IMR-90 (cell line): ENCODE data around the gene KCTD8. TPM values are rescaled to one million over a fixed set of nuclear protein-coding genes. Genes with fewer than 3 reads are reported as not detected.
A peak's percentile ranks its signal among the peaks of the same experiment; 100 is the strongest.

Source experiments
- ATAC-seq: fragments of 200-7000 bp; cut with Tn5 transposase; 2 replicates; pipeline ENCODE4 v1.9.1; 2020; ENCODE audit warnings: low read depth, mild to moderate bottlenecking, moderate library complexity
- BruUV-seq: library from RNA; stranded (reverse); fragments of 400-500 nt; replicated peaks from 2 replicates; lab custom pipeline; 2021; lab: Mats Ljungman, UMichigan
- CTCF ChIA-PET: fragments of 300-600 bp; formaldehyde crosslinking; extraction: SDS; loops from one replicate; lab custom pipeline; 2021; ENCODE audit warnings: antibody characterized with exemption; lab: Yijun Ruan, JAX
- POLR2A ChIA-PET: fragments of 300-600 bp; sonication (Branson Sonifier 250); formaldehyde crosslinking; loops from one replicate; lab custom pipeline; 2022; ENCODE audit warnings: antibody characterized with exemption; ENCODE audit not compliant: unreplicated experiment; lab: Charles Lee
- DNase-seq: peaks from one replicate; pipeline ENCODE4 v3.0.0; 2013
- H2AFZ ChIP-seq: replicated peaks from 2 replicates; pipeline ENCODE3; 2013; ENCODE audit warnings: low read length, mild to moderate bottlenecking; ENCODE audit not compliant: poor library complexity
- H2AK5ac ChIP-seq: 2 replicates; pipeline ENCODE4 v1.6.1; 2013; ENCODE audit warnings: low read depth, low read length, inconsistent platforms
- H2AK9ac ChIP-seq: replicated peaks from 2 replicates; pipeline ENCODE3; 2013; ENCODE audit warnings: mild to moderate bottlenecking, low read depth, low read length, moderate library complexity; ENCODE audit not compliant: poor library complexity
- H2BK120ac ChIP-seq: 2 replicates; pipeline ENCODE4 v1.6.1; 2013; ENCODE audit warnings: low read depth, low read length, inconsistent platforms
- H2BK15ac ChIP-seq: 3 replicates; pipeline ENCODE4 v1.6.1; 2013; ENCODE audit warnings: low read depth, low read length, inconsistent platforms
- H2BK20ac ChIP-seq: 2 replicates; pipeline ENCODE4 v1.6.1; 2013; ENCODE audit warnings: low read depth, mild to moderate bottlenecking, inconsistent platforms, low read length, moderate library complexity
- H2BK5ac ChIP-seq: 2 replicates; pipeline ENCODE4 v1.6.1; 2013; ENCODE audit warnings: mild to moderate bottlenecking, low read depth, low read length, inconsistent platforms; ENCODE audit not compliant: poor library complexity, severe bottlenecking
- H3K14ac ChIP-seq: replicated peaks from 2 replicates; pipeline ENCODE4 v1.6.1; 2013; ENCODE audit warnings: low read depth, low read length, inconsistent platforms
- H3K18ac ChIP-seq: 2 replicates; pipeline ENCODE4 v1.6.1; 2013; ENCODE audit warnings: low read depth, low read length, control low read depth
- H3K23ac ChIP-seq: 2 replicates; pipeline ENCODE4 v1.6.1; 2013; ENCODE audit warnings: low read depth, low read length, inconsistent platforms
- H3K27ac ChIP-seq: 2 replicates; pipeline ENCODE4 v1.5.1; 2013; ENCODE audit warnings: mild to moderate bottlenecking, control low read depth, low read length; ENCODE audit not compliant: insufficient read depth
- H3K27me3 ChIP-seq: 2 replicates; pipeline ENCODE4 v1.6.1; 2013; ENCODE audit warnings: low read length; ENCODE audit not compliant: control insufficient read depth, insufficient read depth
- H3K36me3 ChIP-seq: 2 replicates; pipeline ENCODE4 v1.6.1; 2013; ENCODE audit warnings: low read length, mixed read lengths; ENCODE audit not compliant: control insufficient read depth, insufficient read depth
- H3K4ac ChIP-seq: 2 replicates; pipeline ENCODE4 v1.6.1; 2013; ENCODE audit warnings: low read depth, low read length, inconsistent platforms
- H3K4me1 ChIP-seq: 2 replicates; pipeline ENCODE4 v1.6.1; 2013; ENCODE audit warnings: low read length, mixed read lengths; ENCODE audit not compliant: control insufficient read depth, insufficient read depth
- H3K4me2 ChIP-seq: 2 replicates; pipeline ENCODE4 v1.6.1; 2013; ENCODE audit warnings: low read depth, mild to moderate bottlenecking, control low read depth, low read length, moderate library complexity
- H3K4me3 ChIP-seq: 2 replicates; pipeline ENCODE4 v1.5.1; 2013; ENCODE audit warnings: low read depth, mild to moderate bottlenecking, control low read depth, low read length, moderate library complexity; ENCODE audit not compliant: insufficient read depth
- H3K56ac ChIP-seq: 2 replicates; pipeline ENCODE4 v1.6.1; 2013; ENCODE audit warnings: low read length, inconsistent platforms; ENCODE audit not compliant: insufficient read depth; ENCODE audit errors: extremely low read depth
- H3K79me1 ChIP-seq, 2 experiments: 2 replicates each; pipeline ENCODE4 v1.6.1; 2013; ENCODE audit warnings: low read length in 2 of 2, inconsistent platforms in 1 of 2, low read depth in 1 of 2
- H3K9ac ChIP-seq: 2 replicates; pipeline ENCODE4 v1.6.1; 2013; ENCODE audit warnings: low read depth, low read length, control low read depth
- H3K9me1 ChIP-seq: 2 replicates; pipeline ENCODE4 v1.6.1; 2013; ENCODE audit warnings: low read length, inconsistent platforms; ENCODE audit not compliant: insufficient read depth
- H3K9me3 ChIP-seq: 2 replicates; pipeline ENCODE4 v1.6.1; 2013; ENCODE audit warnings: low read length; ENCODE audit not compliant: control insufficient read depth, insufficient read depth
- H4K20me1 ChIP-seq: 2 replicates; pipeline ENCODE4 v1.6.1; 2013; ENCODE audit warnings: low read length, inconsistent platforms; ENCODE audit not compliant: insufficient read depth
- H4K5ac ChIP-seq: 2 replicates; pipeline ENCODE4 v1.6.1; 2013; ENCODE audit warnings: mild to moderate bottlenecking, low read depth, low read length, control low read depth
- H4K8ac ChIP-seq, 2 experiments: 2 replicates each; pipeline ENCODE4 v1.6.1; 2013; ENCODE audit warnings: low read depth in 2 of 2, low read length in 2 of 2, control low read depth in 1 of 2, inconsistent platforms in 1 of 2
- H4K91ac ChIP-seq: 2 replicates; pipeline ENCODE4 v1.6.1; 2013; ENCODE audit warnings: low read depth, low read length, inconsistent platforms; ENCODE audit not compliant: insufficient read depth
- CTCF ChIP-seq: conservative IDR thresholded peaks from 2 replicates; pipeline ENCODE4 v1.5.1; 2012; ENCODE audit warnings: mild to moderate bottlenecking, low read depth, low read length, improper control_type of control experiment
- ELK1 ChIP-seq: fragments of 150-350 bp; IDR thresholded peaks from 2 replicates; pipeline ENCODE4 v1.6.1; 2016; ENCODE audit warnings: low read depth, mild to moderate bottlenecking, low read length, moderate library complexity, borderline replicate concordance
- MXI1 ChIP-seq: IDR thresholded peaks from 2 replicates; pipeline ENCODE4 v1.6.1; 2012; ENCODE audit warnings: low read depth, mild to moderate bottlenecking, low read length, moderate library complexity, borderline replicate concordance
- RAD21 ChIP-seq: IDR thresholded peaks from 2 replicates; pipeline ENCODE4 v1.6.1; 2012; ENCODE audit warnings: low read length, improper control_type of control experiment
- SMC3 ChIP-seq: fragments of 150-350 bp; IDR thresholded peaks from 2 replicates; pipeline ENCODE4 v1.6.1; 2016; ENCODE audit warnings: low read depth, mild to moderate bottlenecking, antibody characterized with exemption, low read length, moderate library complexity
- WGBS, 2 experiments: methylation state at CpG; one replicate each; pipeline versions ENCODE4 v1.1.5 to v1.1.7; 2013; ENCODE audit warnings: missing lambda C conversion rate in 2 of 2; ENCODE audit not compliant: insufficient read length in 1 of 2; ENCODE audit errors: extremely low coverage in 2 of 2; 5-methylcytosine and 5-hydroxymethylcytosine counted together
- dilution Hi-C: fragments of 300-500 bp; cut with HindIII; formaldehyde crosslinking; loops from one replicate; pipeline ENCODE4 v1.14.3; 2018; ENCODE audit warnings: low sequenced_read_pairs; ENCODE audit not compliant: unreplicated experiment
- in situ Hi-C: fragments of 300-500 bp; cut with MboI; formaldehyde crosslinking; loops from 3 replicates; pipeline ENCODE4 v1.14.3; 2019; ENCODE audit warnings: low sequenced_read_pairs, inconsistent platforms, mixed read lengths
- intact Hi-C: fragments of 100-400 bp; cut with micrococcal nuclease; formaldehyde crosslinking; loops from 2 replicates; pipeline ENCODE4 v1.10.0; 2022
- polyA plus RNA-seq, 3 experiments: library from polyadenylated mRNA; depleted of rRNA; stranded (reverse); fragments of >200 nt; gene quantifications; 2 replicates each; pipeline ENCODE4 v1.2.3, GENCODE V29; 2012; ENCODE audit warnings: low replicate concordance in 1 of 3
- total RNA-seq: library from RNA; depleted of rRNA; stranded (reverse); fragments of >200 nt; gene quantifications from 2 replicates; pipeline ENCODE4 v1.2.3, GENCODE V29; 2012

Gene KCTD8
- total and polyA plus RNA-seq, 2 of the 4 experiments (the other 2 are of a cell fraction): 0.03 TPM; not detected in 1

- no peak overlapping the region for H4K8ac ChIP-seq
- H3K36me3 ChIP-seq: no peaks in the 10 kb centered on the region
- H3K23ac ChIP-seq: no peak overlapping the region
- H3K9me3 ChIP-seq: no peaks in the 10 kb centered on the region
- no peak overlapping the region for H2BK15ac ChIP-seq
- no peak overlapping the region for H3K4me3 ChIP-seq
- H2BK20ac ChIP-seq: no peak overlapping the region
- ChIA-PET CTCF (no interaction called here), POLR2A (no interaction called here)
- no peak overlapping the region for H3K4me2 ChIP-seq
- H4K5ac ChIP-seq: no peak overlapping the region
- no peak overlapping the region for H2AK9ac ChIP-seq
- no peak overlapping the region for H2BK120ac ChIP-seq
- no peak for DNase-seq
- H3K9ac ChIP-seq: no peak overlapping the region
- H3K14ac ChIP-seq: no peak overlapping the region
- H3K4ac ChIP-seq: no peak overlapping the region
- no peak overlapping the region for H3K18ac ChIP-seq
- no peaks in the 10 kb centered on the region for H4K20me1 ChIP-seq
- no peaks in the 10 kb centered on the region for H3K4me1 ChIP-seq
- intact Hi-C loops: no loop called here
- dilution Hi-C loops: no loop called here
- no peaks in the 10 kb centered on the region for H3K27me3 ChIP-seq
- no peak overlapping the region for H2AK5ac ChIP-seq
- in situ Hi-C loops: no loop called here
- no peak for ATAC-seq
- no peaks in the 10 kb centered on the region for H3K9me1 ChIP-seq
- BruUV-seq: no TSS peak
- H3K56ac ChIP-seq: no peak overlapping the region
- H3K79me1 ChIP-seq: no peaks in the 10 kb centered on the region
- no peak overlapping the region for H3K27ac ChIP-seq
- no peak overlapping the region for H2AFZ ChIP-seq
- TF ChIP-seq RAD21: peak; percentile 19; the same call in 1 of the 2 replicates
- peak; percentile 41 for TF ChIP-seq CTCF
- TF ChIP-seq MXI1: no peak
- 0 out of 2 replicates have a peak, but pooled peaks have one; percentile 21 for TF ChIP-seq SMC3
- TF ChIP-seq ELK1: no peak
- H2BK5ac ChIP-seq: no peak overlapping the region
- H4K91ac ChIP-seq: no peak overlapping the region
- no CpG with 5 or more reads among the region's 6 CpGs for WGBS, 2 experiments
Observed at GRCh38 chr4:44493924-44494323, 45.3 kb upstream of the KCTD8 start.
